NCI-H526 (cell line): ENCODE data around the gene FZD4.
"Not testable (repeated sequence)": the region's sequence is repeated elsewhere in the genome, so short reads cannot be mapped to it uniquely, and the experiment has no call there.

ENCODE experiments used
- DNase-seq, 2 experiments: peaks; one replicate each; lab custom pipeline; 2025; lab: John Stamatoyannopoulos, UW

FZD4 gene

GRCh38 chr11:86955361-86956120 lies at the start of gene FZD4:
Gene FZD4 (minus strand): TSS chr11:86955395. CDS start chr11:86955085, 310 bp downstream.
- peak; percentile 77 to 97 for DNase-seq

GRCh38 chr11:87004281-87004680 lies 49.1 kb upstream of the FZD4 start:
- DNase-seq, result not testable (repeated sequence)

- DNase-seq, result no peak
Measured at GRCh38 chr11:87002918-87003317, 47.7 kb upstream of the FZD4 start.

- peak in 1 of 2 experiments; percentile 39 for DNase-seq
Measured at GRCh38 chr11:86999859-87000753, 44.9 kb upstream of the FZD4 start.

GRCh38 chr11:86999388-86999787 lies 44.2 kb upstream of the FZD4 start:
- no peak for DNase-seq

GRCh38 chr11:86996953-86997570 lies 41.9 kb upstream of the FZD4 start:
- DNase-seq, result no peak

GRCh38 chr11:86993031-86993430 lies 37.8 kb upstream of the FZD4 start:
- DNase-seq, result no peak

GRCh38 chr11:86992340-86992739 lies 37.1 kb upstream of the FZD4 start:
- not testable (repeated sequence) for DNase-seq

- DNase-seq, result no peak
Measured at GRCh38 chr11:86991341-86991740, 36.1 kb upstream of the FZD4 start.

- peak; percentile 17 to 79 for DNase-seq
Measured at GRCh38 chr11:86990515-86990914, 35.3 kb upstream of the FZD4 start.

GRCh38 chr11:86990031-86990430 lies 34.8 kb upstream of the FZD4 start:
- no peak for DNase-seq

GRCh38 chr11:86988351-86988881 lies 33.2 kb upstream of the FZD4 start:
- DNase-seq, result no peak

GRCh38 chr11:86987679-86988078 lies 32.5 kb upstream of the FZD4 start:
- no peak for DNase-seq

- DNase-seq, result no peak
Measured at GRCh38 chr11:86984701-86985100, 29.5 kb upstream of the FZD4 start.

GRCh38 chr11:86983021-86983488 lies 27.9 kb upstream of the FZD4 start:
- DNase-seq, result no peak

- DNase-seq, result no peak
Measured at GRCh38 chr11:86981777-86982540, 26.8 kb upstream of the FZD4 start.

GRCh38 chr11:86980086-86980796 lies 25.0 kb upstream of the FZD4 start:
- DNase-seq, result no peak

- DNase-seq, result peak; percentile 36 to 53
Measured at GRCh38 chr11:86978756-86979608, 23.8 kb upstream of the FZD4 start.

- DNase-seq, result no peak
Measured at GRCh38 chr11:86978247-86978646, 23.1 kb upstream of the FZD4 start.
